GM03348 (cell line): ENCODE data around the gene TADA2A.
A peak's percentile ranks its signal among the peaks of the same experiment; 100 is the strongest.

ENCODE experiments used
- DNase-seq: peaks from one replicate; pipeline ENCODE4 v3.0.0; 2012; ENCODE audit warnings: low spot score

Gene TADA2A

GRCh38 chr17:37406635-37407461 is at the start of gene TADA2A, which contains the start of gene ACACA:
TADA2A (plus strand) TSS chr17:37406886; CDS start chr17:37411366, 4,480 bp downstream.
ACACA (minus strand) TSS chr17:37406836; CDS start chr17:37406299, 537 bp downstream.
- DNase-seq = peak; percentile 98

GRCh38 chr17:37358098-37358829 is 48.4 kb upstream of the TADA2A start:
- DNase-seq = peak; percentile 72

- peak; percentile 97 for DNase-seq
These were observed 47.6 kb upstream of the TADA2A start for GRCh38 chr17:37358830-37359681.

GRCh38 chr17:37359682-37360188 is 47.0 kb upstream of the TADA2A start:
- peak; percentile 29 for DNase-seq

GRCh38 chr17:37360632-37361031 is 46.1 kb upstream of the TADA2A start:
- DNase-seq = peak; percentile 10

GRCh38 chr17:37361543-37361942 is 45.1 kb upstream of the TADA2A start:
- no peak for DNase-seq

GRCh38 chr17:37365589-37365988 is 41.1 kb upstream of the TADA2A start:
- DNase-seq = no peak

GRCh38 chr17:37368577-37368976 is 38.1 kb upstream of the TADA2A start:
- peak; percentile 33 for DNase-seq

- peak; percentile 83 for DNase-seq
These were observed 33.0 kb upstream of the TADA2A start for GRCh38 chr17:37373530-37374159.

GRCh38 chr17:37375706-37376105 is 31.0 kb upstream of the TADA2A start, which contains the start of gene C17orf78:
C17orf78 (plus strand) TSS chr17:37375985; CDS start chr17:37376093, 108 bp downstream.
- no peak for DNase-seq

- DNase-seq = no peak
These were observed 24.6 kb upstream of the TADA2A start for GRCh38 chr17:37382056-37382455.

GRCh38 chr17:37384560-37385149 is 22.0 kb upstream of the TADA2A start:
- DNase-seq = no peak

- no peak for DNase-seq
These were observed 21.2 kb upstream of the TADA2A start for GRCh38 chr17:37385474-37385990.

GRCh38 chr17:37386462-37386861 is 20.2 kb upstream of the TADA2A start:
- no peak for DNase-seq

GRCh38 chr17:37388266-37388665 is 18.4 kb upstream of the TADA2A start:
- DNase-seq = peak; percentile 30

GRCh38 chr17:37389160-37389559 is 17.5 kb upstream of the TADA2A start:
- no peak for DNase-seq

- DNase-seq = no peak
These were observed 15.5 kb upstream of the TADA2A start for GRCh38 chr17:37391146-37391545.

- peak; percentile 35 for DNase-seq
These were observed 14.6 kb upstream of the TADA2A start for GRCh38 chr17:37392024-37392590.

GRCh38 chr17:37393352-37393751 is 13.3 kb upstream of the TADA2A start:
- DNase-seq = no peak

GRCh38 chr17:37399265-37399803 is 7.4 kb upstream of the TADA2A start:
- DNase-seq = no peak
